Astrocyte (in vitro differentiated cells and primary cell): Measurements from ENCODE around the gene NDUFAF8. TPM values are rescaled to one million over a fixed set of nuclear protein-coding genes. Genes with fewer than 3 reads are reported as not detected.
A peak's percentile ranks its signal among the peaks of the same experiment; 100 is the strongest.

Experiments used
- DNase-seq: peaks from one replicate; pipeline ENCODE4 v3.0.0-alpha.2; 2010; ENCODE audit warnings: low read depth
- FAIRE-seq: peaks from 2 replicates; lab custom pipeline; 2011; peaks lifted over from hg19 to GRCh38; lab: Jason Lieb, UNC
- H2AFZ ChIP-seq: 2 replicates; pipeline ENCODE4 v1.6.0; 2012; ENCODE audit warnings: low read depth, low read length, inconsistent platforms
- H3K27ac ChIP-seq: 2 replicates; pipeline ENCODE4 v1.5.1; 2011; ENCODE audit warnings: low read depth, low read length, inconsistent platforms
- H3K27me3 ChIP-seq: 2 replicates; pipeline ENCODE4 v1.6.0; 2011; ENCODE audit warnings: low read length, inconsistent platforms; ENCODE audit not compliant: insufficient read depth
- H3K36me3 ChIP-seq: 2 replicates; pipeline ENCODE4 v1.5.1; 2011; ENCODE audit warnings: low read length, inconsistent platforms; ENCODE audit not compliant: insufficient read depth
- H3K4me1 ChIP-seq: 2 replicates; pipeline ENCODE4 v1.5.1; 2011; ENCODE audit warnings: low read length, inconsistent platforms; ENCODE audit not compliant: insufficient read depth
- H3K4me2 ChIP-seq: 2 replicates; pipeline ENCODE4 v1.6.0; 2012; ENCODE audit warnings: low read length, inconsistent platforms
- H3K4me3 ChIP-seq: 2 replicates; pipeline ENCODE4 v1.5.1; 2011; ENCODE audit warnings: low read depth, mild to moderate bottlenecking, low read length, inconsistent platforms; ENCODE audit not compliant: insufficient read depth
- H3K79me2 ChIP-seq: 2 replicates; pipeline ENCODE4 v1.6.0; 2012; ENCODE audit warnings: mild to moderate bottlenecking, low read length, inconsistent platforms; ENCODE audit not compliant: insufficient read depth
- H3K9ac ChIP-seq: 2 replicates; pipeline ENCODE4 v1.6.0; 2012; ENCODE audit warnings: mild to moderate bottlenecking, low read length, inconsistent platforms
- H3K9me3 ChIP-seq: 2 replicates; pipeline ENCODE4 v1.5.1; 2012; ENCODE audit warnings: low read depth, mild to moderate bottlenecking, low read length, inconsistent platforms; ENCODE audit not compliant: insufficient read depth
- H4K20me1 ChIP-seq: 2 replicates; pipeline ENCODE4 v1.6.0; 2012; ENCODE audit warnings: low read length, inconsistent platforms; ENCODE audit not compliant: insufficient read depth
- H3K27ac Mint-ChIP-seq: one replicate; pipeline ENCODE4 v1.8.0; 2021; ENCODE audit warnings: mild to moderate bottlenecking, mixed read lengths; ENCODE audit not compliant: unreplicated experiment
- H3K27me3 Mint-ChIP-seq: one replicate; pipeline ENCODE4 v1.8.0; 2021; ENCODE audit warnings: low read depth, mixed read lengths; ENCODE audit not compliant: unreplicated experiment
- H3K36me3 Mint-ChIP-seq: one replicate; pipeline ENCODE4 v1.8.0; 2021; ENCODE audit warnings: low read depth, mixed read lengths; ENCODE audit not compliant: unreplicated experiment
- H3K4me1 Mint-ChIP-seq: one replicate; pipeline ENCODE4 v1.8.0; 2021; ENCODE audit warnings: low read depth, mixed read lengths; ENCODE audit not compliant: unreplicated experiment
- H3K4me3 Mint-ChIP-seq: one replicate; pipeline ENCODE4 v1.8.0; 2021; ENCODE audit warnings: mild to moderate bottlenecking, moderate library complexity, mixed read lengths; ENCODE audit not compliant: unreplicated experiment
- H3K9me3 Mint-ChIP-seq: one replicate; pipeline ENCODE4 v1.8.0; 2021; ENCODE audit warnings: mild to moderate bottlenecking, mixed read lengths; ENCODE audit not compliant: unreplicated experiment
- CTCF ChIP-seq: IDR thresholded peaks from 2 replicates; pipeline ENCODE4 v1.5.1; 2011; ENCODE audit warnings: low read depth, mild to moderate bottlenecking, inconsistent platforms, low read length, moderate library complexity; ENCODE audit not compliant: insufficient read depth
- EZH2 ChIP-seq: IDR thresholded peaks from 2 replicates; pipeline ENCODE4 v1.6.1; 2012; ENCODE audit warnings: mild to moderate bottlenecking, low read length, inconsistent platforms; ENCODE audit not compliant: insufficient read depth
- total RNA-seq: library from RNA; stranded (reverse); gene quantifications from 2 replicates; pipeline ENCODE4 v1.2.1, GENCODE V29; 2021

The NDUFAF8 gene
- total RNA-seq, 1 donor from 2014 or later = 67.2 TPM

- no peaks in the 10 kb centered on the region for H3K9me3 ChIP-seq
- H3K9ac ChIP-seq = no peak overlapping the region
- Mint-ChIP-seq H3K36me3 (peaks cover 4% of the 10 kb centered on the region), H3K27ac (no peak overlapping the region), H3K4me3 (no peak overlapping the region), H3K4me1 (peaks cover 5% of the 10 kb centered on the region), H3K9me3 (no peaks in the 10 kb centered on the region), H3K27me3 (peaks cover 2% of the 10 kb centered on the region)
- H2AFZ ChIP-seq = no peak overlapping the region
- no peaks in the 10 kb centered on the region for H3K36me3 ChIP-seq
- H3K4me3 ChIP-seq = no peak overlapping the region
- TF ChIP-seq CTCF = no peak
- no peak for TF ChIP-seq EZH2
- peaks cover 5% of the 10 kb centered on the region for H3K4me1 ChIP-seq
- DNase-seq (no peak), FAIRE-seq (no peak)
- no peak overlapping the region for H3K4me2 ChIP-seq
- no peaks in the 10 kb centered on the region for H3K27me3 ChIP-seq
- H3K79me2 ChIP-seq = no peaks in the 10 kb centered on the region
- no peak overlapping the region for H3K27ac ChIP-seq
- H4K20me1 ChIP-seq = peaks cover 4% of the 10 kb centered on the region
Observed at GRCh38 chr17:81209141-81209540, 30.0 kb upstream of the NDUFAF8 start.

GRCh38 chr17:81210466-81210865 lies 28.7 kb upstream of the NDUFAF8 start:
- H3K27me3 ChIP-seq = no peaks in the 10 kb centered on the region
- Mint-ChIP-seq H3K4me1 (peaks cover 5% of the 10 kb centered on the region), H3K9me3 (no peaks in the 10 kb centered on the region), H3K27ac (no peak overlapping the region), H3K36me3 (peaks cover 2% of the 10 kb centered on the region), H3K27me3 (no peaks in the 10 kb centered on the region), H3K4me3 (no peak overlapping the region)
- no peak overlapping the region for H3K4me3 ChIP-seq
- no peak overlapping the region for H3K9ac ChIP-seq
- no peaks in the 10 kb centered on the region for H3K79me2 ChIP-seq
- no peaks in the 10 kb centered on the region for H3K9me3 ChIP-seq
- peak overlapping the region; percentile 37 for H3K4me2 ChIP-seq
- no peak overlapping the region for H2AFZ ChIP-seq
- DNase-seq (no peak), FAIRE-seq (no peak)
- H4K20me1 ChIP-seq = peaks cover 4% of the 10 kb centered on the region
- no peak for TF ChIP-seq CTCF
- no peak for TF ChIP-seq EZH2
- H3K27ac ChIP-seq = no peak overlapping the region
- H3K36me3 ChIP-seq = no peaks in the 10 kb centered on the region
- peaks cover 5% of the 10 kb centered on the region for H3K4me1 ChIP-seq

- Mint-ChIP-seq H3K27ac (peak overlapping the region; percentile 69), H3K36me3 (peaks cover 2% of the 10 kb centered on the region), H3K4me1 (peaks cover 5% of the 10 kb centered on the region), H3K4me3 (no peak overlapping the region), H3K27me3 (no peaks in the 10 kb centered on the region), H3K9me3 (no peaks in the 10 kb centered on the region)
- H3K27me3 ChIP-seq = no peaks in the 10 kb centered on the region
- H4K20me1 ChIP-seq = peaks cover 4% of the 10 kb centered on the region
- no peaks in the 10 kb centered on the region for H3K79me2 ChIP-seq
- peak; percentile 11 for DNase-seq
- H3K9ac ChIP-seq = no peak overlapping the region
- peak overlapping the region; percentile 37 for H3K4me2 ChIP-seq
- FAIRE-seq = no peak
- peaks cover 5% of the 10 kb centered on the region for H3K4me1 ChIP-seq
- no peak overlapping the region for H3K4me3 ChIP-seq
- H2AFZ ChIP-seq = no peak overlapping the region
- TF ChIP-seq CTCF (no peak), EZH2 (no peak)
- H3K9me3 ChIP-seq = no peaks in the 10 kb centered on the region
- no peak overlapping the region for H3K27ac ChIP-seq
- H3K36me3 ChIP-seq = no peaks in the 10 kb centered on the region
Observed at GRCh38 chr17:81210868-81211267, 28.2 kb upstream of the NDUFAF8 start.
